Mesenchymal stem cell (in vitro differentiated cells and primary cell): Measurements from ENCODE around the gene ADAM10.
A peak's percentile ranks its signal among the peaks of the same experiment; 100 is the strongest.

Experiments
- DNase-seq: peaks from one replicate; pipeline ENCODE4 v3.0.0-alpha.2; 2013
- H2AFZ ChIP-seq: one replicate; pipeline ENCODE4 v1.6.1; 2013; ENCODE audit warnings: low read depth, mild to moderate bottlenecking, control low read depth, inconsistent platforms, low read length, moderate library complexity
- H2AK5ac ChIP-seq: 2 replicates; pipeline ENCODE4 v1.6.1; 2013; ENCODE audit warnings: low read length, moderate library complexity, mild to moderate bottlenecking, inconsistent platforms; ENCODE audit not compliant: severe bottlenecking
- H2BK120ac ChIP-seq: one replicate; pipeline ENCODE4 v1.6.1; 2013; ENCODE audit warnings: low read depth, mild to moderate bottlenecking, inconsistent platforms, low read length, moderate library complexity
- H2BK12ac ChIP-seq, 2 experiments: one replicate each; pipeline ENCODE4 v1.6.1; 2013; ENCODE audit warnings: inconsistent platforms in 2 of 2, low read length in 2 of 2, mild to moderate bottlenecking in 2 of 2, moderate library complexity in 2 of 2, control low read depth in 1 of 2
- H2BK15ac ChIP-seq: one replicate; pipeline ENCODE4 v1.6.1; 2013; ENCODE audit warnings: mild to moderate bottlenecking, low read depth, inconsistent platforms; ENCODE audit not compliant: poor library complexity, severe bottlenecking
- H2BK5ac ChIP-seq: 2 replicates; pipeline ENCODE4 v1.6.1; 2013; ENCODE audit warnings: low read depth, mild to moderate bottlenecking, low read length, control low read depth, inconsistent platforms; ENCODE audit not compliant: poor library complexity, severe bottlenecking
- H3K14ac ChIP-seq, 2 experiments: one replicate each; pipeline ENCODE4 v1.6.1; 2013; ENCODE audit warnings: inconsistent platforms in 2 of 2, low read length in 2 of 2, control low read depth in 1 of 2, mild to moderate bottlenecking in 1 of 2, moderate library complexity in 1 of 2
- H3K18ac ChIP-seq, 2 experiments: one replicate each; pipeline ENCODE4 v1.6.1; 2013; ENCODE audit warnings: inconsistent platforms in 2 of 2, low read length in 2 of 2, control low read depth in 1 of 2, low read depth in 1 of 2, mild to moderate bottlenecking in 1 of 2
- H3K23ac ChIP-seq, 2 experiments: one replicate each; pipeline ENCODE4 v1.6.1; 2013; ENCODE audit warnings: inconsistent platforms in 2 of 2, low read length in 2 of 2, mild to moderate bottlenecking in 2 of 2, moderate library complexity in 2 of 2, control low read depth in 1 of 2
- H3K27ac ChIP-seq: 2 replicates; pipeline ENCODE4 v1.5.1; 2013; ENCODE audit warnings: mild to moderate bottlenecking, moderate library complexity, low read length, control low read depth, inconsistent platforms; ENCODE audit not compliant: poor library complexity, severe bottlenecking
- H3K27me3 ChIP-seq, 2 experiments: 2 replicates each; pipeline versions ENCODE4 v1.6.1 to v1.7.0; 2013; ENCODE audit warnings: low read length in 2 of 2, mild to moderate bottlenecking in 2 of 2, moderate library complexity in 2 of 2, control low read depth in 1 of 2, inconsistent platforms in 1 of 2; ENCODE audit not compliant: control insufficient read depth in 1 of 2, insufficient read depth in 1 of 2
- H3K36me3 ChIP-seq, 2 experiments: 2 replicates each; pipeline versions ENCODE4 v1.6.1 to v1.7.0; 2013; ENCODE audit warnings: low read length in 2 of 2, control low read depth in 1 of 2, inconsistent platforms in 1 of 2, low read depth in 1 of 2, mild to moderate bottlenecking in 1 of 2; ENCODE audit not compliant: insufficient read depth in 2 of 2, control insufficient read depth in 1 of 2
- H3K4ac ChIP-seq, 2 experiments: one replicate each; pipeline ENCODE4 v1.6.1; 2013; ENCODE audit warnings: inconsistent platforms in 2 of 2, low read length in 2 of 2, mild to moderate bottlenecking in 2 of 2, moderate library complexity in 2 of 2, control low read depth in 1 of 2, low read depth in 1 of 2
- H3K4me1 ChIP-seq: 2 replicates; pipeline ENCODE4 v1.6.1; 2013; ENCODE audit warnings: low read depth, low read length, control low read depth; ENCODE audit not compliant: control insufficient read depth, insufficient read depth
- H3K4me2 ChIP-seq: 2 replicates; pipeline ENCODE4 v1.6.1; 2013; ENCODE audit warnings: low read length, mild to moderate bottlenecking, inconsistent platforms; ENCODE audit not compliant: poor library complexity, severe bottlenecking
- H3K4me3 ChIP-seq, 2 experiments: 2 replicates each; pipeline versions ENCODE4 v1.5.1 to v1.7.0; 2013; ENCODE audit warnings: low read length in 2 of 2, mild to moderate bottlenecking in 2 of 2, control low read depth in 1 of 2, low read depth in 1 of 2; ENCODE audit not compliant: insufficient read depth in 1 of 2
- H3K79me1 ChIP-seq: replicated peaks from 2 replicates; pipeline ENCODE4 v1.6.1; 2013; ENCODE audit warnings: mild to moderate bottlenecking, control low read depth, low read length, inconsistent platforms; ENCODE audit not compliant: poor library complexity, severe bottlenecking
- H3K9ac ChIP-seq: 2 replicates; pipeline ENCODE4 v1.7.0; 2013; ENCODE audit warnings: mild to moderate bottlenecking, low read length, moderate library complexity
- H3K9me3 ChIP-seq: 2 replicates; pipeline ENCODE4 v1.7.0; 2013; ENCODE audit warnings: mild to moderate bottlenecking, low read length; ENCODE audit not compliant: control insufficient read depth
- H4K8ac ChIP-seq: one replicate; pipeline ENCODE4 v1.6.1; 2013; ENCODE audit warnings: inconsistent platforms, mild to moderate bottlenecking, low read length, moderate library complexity
- H4K91ac ChIP-seq: one replicate; pipeline ENCODE4 v1.6.1; 2013; ENCODE audit warnings: mild to moderate bottlenecking, low read length, inconsistent platforms
- WGBS: methylation state at CpG from one replicate; pipeline ENCODE4 v1.1.7; 2013; ENCODE audit warnings: mixed read lengths; 5-methylcytosine and 5-hydroxymethylcytosine counted together

The ADAM10 gene

GRCh38 chr15:58611731-58612676 lies 137.5 kb downstream of the ADAM10 start:
- H3K4me3 ChIP-seq = no peak overlapping the region
- 96% methylated on average over 5 of the region's 6 CpGs for WGBS
- no peak overlapping the region for H2BK5ac ChIP-seq
- peaks cover 2% of the 10 kb centered on the region for H3K4me1 ChIP-seq
- H3K79me1 ChIP-seq = peaks cover 20% of the 10 kb centered on the region
- peaks cover 17 to 87% of the 10 kb centered on the region in 2 experiments for H3K36me3 ChIP-seq
- peaks cover 26% of the 10 kb centered on the region for H3K9me3 ChIP-seq
- H2AFZ ChIP-seq = no peak overlapping the region
- no peak overlapping the region for H3K18ac ChIP-seq
- H3K23ac ChIP-seq = no peak overlapping the region
- DNase-seq = no peak
- H3K9ac ChIP-seq = no peak overlapping the region
- no peak overlapping the region for H4K8ac ChIP-seq
- H3K14ac ChIP-seq = peak overlapping the region in 1 of 2 experiments; percentile 79
- no peaks in the 10 kb centered on the region for H3K27me3 ChIP-seq
- H3K4ac ChIP-seq = no peak overlapping the region
- no peak overlapping the region for H3K27ac ChIP-seq
- H2BK15ac ChIP-seq = no peak overlapping the region
- no peak overlapping the region for H4K91ac ChIP-seq
- H2AK5ac ChIP-seq = no peak overlapping the region
- no peak overlapping the region for H3K4me2 ChIP-seq
- peak overlapping the region in 1 of 2 experiments; percentile 68 for H2BK12ac ChIP-seq
- H2BK120ac ChIP-seq = no peak overlapping the region

GRCh38 chr15:58608711-58609110 lies 140.8 kb downstream of the ADAM10 start:
- no CpG with 5 or more reads among the region's 1 CpG for WGBS
- H2AFZ ChIP-seq = no peak overlapping the region
- no peak overlapping the region for H2AK5ac ChIP-seq

GRCh38 chr15:58608129-58608590 lies 141.3 kb downstream of the ADAM10 start:
- WGBS = 52% methylated on average over 5 of the region's 5 CpGs
- no peak overlapping the region for H2BK120ac ChIP-seq

More at GRCh38 chr15:58608711-58609110, 140.8 kb downstream of the ADAM10 start:
- Histone ChIP-seq H3K18ac (no peak overlapping the region), H3K4me2 (no peak overlapping the region), H3K9ac (no peak overlapping the region), H3K79me1 (peaks cover 28% of the 10 kb centered on the region), H3K27me3 (no peaks in the 10 kb centered on the region), H3K14ac (no peak overlapping the region), H4K8ac (no peak overlapping the region), H2BK5ac (no peak overlapping the region), H3K9me3 (peaks cover 9% of the 10 kb centered on the region), H2BK15ac (no peak overlapping the region), H3K36me3 (peaks cover 15 to 88% of the 10 kb centered on the region in 2 experiments), H2BK12ac (no peak overlapping the region), H3K4ac (no peak overlapping the region), H3K4me1 (peaks cover 2% of the 10 kb centered on the region), H3K23ac (no peak overlapping the region), H3K4me3 (no peak overlapping the region), H2BK120ac (no peak overlapping the region), H4K91ac (no peak overlapping the region), H3K27ac (no peak overlapping the region)
- peak; percentile 22 for DNase-seq

GRCh38 chr15:58606577-58607080 lies 142.9 kb downstream of the ADAM10 start:
- H3K79me1 ChIP-seq = peaks cover 21% of the 10 kb centered on the region
- H3K27ac ChIP-seq = no peak overlapping the region
- no peak overlapping the region for H3K9ac ChIP-seq
- no peak overlapping the region for H3K4ac ChIP-seq
- no peak overlapping the region for H3K18ac ChIP-seq
- no peaks in the 10 kb centered on the region for H3K27me3 ChIP-seq
- 89% methylated on average over 4 of the region's 4 CpGs for WGBS
- no peak overlapping the region for H2BK5ac ChIP-seq
- no peak overlapping the region for H4K91ac ChIP-seq
- no peaks in the 10 kb centered on the region for H3K4me1 ChIP-seq
- no peak overlapping the region for H3K4me2 ChIP-seq
- DNase-seq = no peak
- no peak overlapping the region for H2AFZ ChIP-seq
- H2AK5ac ChIP-seq = no peak overlapping the region
- H3K4me3 ChIP-seq = no peak overlapping the region
- no peak overlapping the region for H4K8ac ChIP-seq
- no peak overlapping the region for H2BK120ac ChIP-seq
- H3K9me3 ChIP-seq = no peaks in the 10 kb centered on the region
- no peak overlapping the region for H2BK12ac ChIP-seq
- H2BK15ac ChIP-seq = no peak overlapping the region
- no peak overlapping the region for H3K14ac ChIP-seq
- H3K36me3 ChIP-seq = peaks cover 2 to 89% of the 10 kb centered on the region in 2 experiments
- no peak overlapping the region for H3K23ac ChIP-seq

More at GRCh38 chr15:58608129-58608590, 141.3 kb downstream of the ADAM10 start:
- H3K27ac ChIP-seq = no peak overlapping the region
- peaks cover 3% of the 10 kb centered on the region for H3K9me3 ChIP-seq
- H2BK5ac ChIP-seq = no peak overlapping the region
- H3K79me1 ChIP-seq = peaks cover 28% of the 10 kb centered on the region
- H2BK15ac ChIP-seq = no peak overlapping the region
- H3K36me3 ChIP-seq = peaks cover 14 to 89% of the 10 kb centered on the region in 2 experiments
- no peaks in the 10 kb centered on the region for H3K27me3 ChIP-seq
- H3K18ac ChIP-seq = no peak overlapping the region
- H2AK5ac ChIP-seq = no peak overlapping the region
- DNase-seq = peak; percentile 85
- no peak overlapping the region for H3K4me2 ChIP-seq
- H4K91ac ChIP-seq = no peak overlapping the region
- no peak overlapping the region for H3K4me3 ChIP-seq
- no peak overlapping the region for H3K14ac ChIP-seq
- no peak overlapping the region for H2BK12ac ChIP-seq
- H2AFZ ChIP-seq = no peak overlapping the region
- H4K8ac ChIP-seq = no peak overlapping the region
- no peak overlapping the region for H3K9ac ChIP-seq
- H3K23ac ChIP-seq = no peak overlapping the region
- peaks cover 2% of the 10 kb centered on the region for H3K4me1 ChIP-seq
- H3K4ac ChIP-seq = no peak overlapping the region
